OCI-LY1 (cell line): Measurements from ENCODE around the gene MAPK11.

Experiments
- H2AFZ ChIP-seq: fragments of 200-600 bp; sonication (generic), shearing (Covaris generic); 2 replicates; pipeline ENCODE4 v1.6.0; 2014; ENCODE audit warnings: antibody characterized with exemption, mild to moderate bottlenecking, low read length
- H3F3A ChIP-seq: fragments of 200-600 bp; sonication (generic), shearing (Covaris generic); 2 replicates; pipeline ENCODE4 v1.6.0; 2014; ENCODE audit warnings: mild to moderate bottlenecking, antibody characterized with exemption, low read length, moderate library complexity; ENCODE audit not compliant: insufficient read depth
- H3K27ac ChIP-seq: fragments of 200-600 bp; sonication (generic); 2 replicates; pipeline ENCODE4 v1.5.1; 2014; ENCODE audit warnings: low read length, mixed run types, mild to moderate bottlenecking, low read depth; ENCODE audit not compliant: poor library complexity, severe bottlenecking
- H3K27me3 ChIP-seq: fragments of 200-600 bp; sonication (generic); 2 replicates; pipeline ENCODE4 v1.6.0; 2014; ENCODE audit warnings: antibody characterized with exemption, mild to moderate bottlenecking, low read length, moderate library complexity; ENCODE audit not compliant: insufficient read depth
- H3K36me3 ChIP-seq: fragments of 200-600 bp; sonication (generic); 2 replicates; pipeline ENCODE4 v1.6.1; 2014; ENCODE audit warnings: mild to moderate bottlenecking, antibody characterized with exemption, low read length, moderate library complexity, mixed read lengths; ENCODE audit not compliant: insufficient read depth
- H3K4me1 ChIP-seq: fragments of 200-600 bp; sonication (generic); 2 replicates; pipeline ENCODE4 v1.5.1; 2014; ENCODE audit warnings: mild to moderate bottlenecking, low read length, moderate library complexity; ENCODE audit not compliant: insufficient read depth, severe bottlenecking
- H3K4me2 ChIP-seq: fragments of 200-600 bp; sonication (generic), shearing (Covaris generic); 2 replicates; pipeline ENCODE4 v1.6.1; 2014; ENCODE audit warnings: low read length
- H3K4me3 ChIP-seq: fragments of 200-600 bp; sonication (generic); 2 replicates; pipeline ENCODE4 v1.5.1; 2014; ENCODE audit warnings: low read length, low read depth, mild to moderate bottlenecking, mixed read lengths; ENCODE audit not compliant: poor library complexity, severe bottlenecking
- H3K79me2 ChIP-seq: fragments of 200-600 bp; shearing (Covaris generic); 2 replicates; pipeline ENCODE4 v1.6.1; 2016; ENCODE audit warnings: mixed run types, low read length, mixed read lengths; ENCODE audit not compliant: insufficient read depth
- H3K9ac ChIP-seq: fragments of 200-600 bp; sonication (generic), shearing (Covaris generic); 2 replicates; pipeline ENCODE4 v1.6.1; 2014; ENCODE audit warnings: mild to moderate bottlenecking, low read length, mixed read lengths
- H3K9me2 ChIP-seq: fragments of 200-600 bp; sonication (generic), shearing (Covaris generic); 2 replicates; pipeline ENCODE4 v1.6.1; 2014; ENCODE audit warnings: low read depth, mild to moderate bottlenecking, low read length, mixed read lengths
- H3K9me3 ChIP-seq: fragments of 200-600 bp; shearing (Covaris generic); 2 replicates; pipeline ENCODE4 v1.6.1; 2014; ENCODE audit warnings: low read length, mixed read lengths
- H4K20me1 ChIP-seq: fragments of 200-600 bp; sonication (generic), shearing (Covaris generic); 2 replicates; pipeline ENCODE4 v1.6.0; 2016; ENCODE audit warnings: mild to moderate bottlenecking, low read length; ENCODE audit not compliant: insufficient read depth
- CTCF ChIP-seq: fragments of 200-600 bp; sonication (generic), shearing (Covaris generic); IDR thresholded peaks from 2 replicates; pipeline ENCODE4 v1.5.1; 2017; ENCODE audit warnings: mild to moderate bottlenecking, antibody characterized with exemption, low read length, moderate library complexity, mixed read lengths
- EZH2 ChIP-seq: fragments of 200-600 bp; sonication (generic), shearing (Covaris generic); IDR thresholded peaks from 2 replicates; pipeline ENCODE4 v1.8.0; 2017; ENCODE audit warnings: borderline replicate concordance, mixed run types, mild to moderate bottlenecking, antibody characterized with exemption, low read length, moderate library complexity, mixed read lengths

The MAPK11 gene

GRCh38 chr22:50302041-50302541 is 31.9 kb upstream of the MAPK11 start:
- Histone ChIP-seq H2AFZ (no peak overlapping the region), H3K4me3 (no peak overlapping the region), H3K27ac (no peak overlapping the region), H3K36me3 (no peaks in the 10 kb centered on the region), H3K79me2 (no peaks in the 10 kb centered on the region), H3K9me3 (no peaks in the 10 kb centered on the region), H3K4me2 (no peak overlapping the region), H3K27me3 (peaks cover 32% of the 10 kb centered on the region), H3K9me2 (no peaks in the 10 kb centered on the region), H4K20me1 (no peaks in the 10 kb centered on the region), H3F3A (no peaks in the 10 kb centered on the region), H3K4me1 (peaks cover 24% of the 10 kb centered on the region), H3K9ac (no peak overlapping the region)
- TF ChIP-seq CTCF: no peak
- TF ChIP-seq EZH2: no peak

GRCh38 chr22:50301581-50301991 is 31.4 kb upstream of the MAPK11 start:
- Histone ChIP-seq H2AFZ (no peak overlapping the region), H3K4me3 (no peak overlapping the region), H3K4me2 (no peak overlapping the region), H4K20me1 (no peaks in the 10 kb centered on the region), H3K9me2 (no peaks in the 10 kb centered on the region), H3K36me3 (no peaks in the 10 kb centered on the region), H3F3A (no peaks in the 10 kb centered on the region), H3K27me3 (peaks cover 28% of the 10 kb centered on the region), H3K9me3 (no peaks in the 10 kb centered on the region), H3K9ac (no peak overlapping the region), H3K27ac (no peak overlapping the region), H3K79me2 (no peaks in the 10 kb centered on the region), H3K4me1 (peaks cover 19% of the 10 kb centered on the region)
- TF ChIP-seq EZH2: no peak
- no peak for TF ChIP-seq CTCF

- Histone ChIP-seq H3K9me3 (no peaks in the 10 kb centered on the region), H3F3A (no peaks in the 10 kb centered on the region), H3K4me2 (no peak overlapping the region), H3K27ac (no peak overlapping the region), H3K4me1 (peaks cover 13% of the 10 kb centered on the region), H3K79me2 (no peaks in the 10 kb centered on the region), H3K4me3 (no peak overlapping the region), H3K27me3 (peaks cover 25% of the 10 kb centered on the region), H4K20me1 (no peaks in the 10 kb centered on the region), H2AFZ (no peak overlapping the region), H3K36me3 (no peaks in the 10 kb centered on the region), H3K9me2 (no peaks in the 10 kb centered on the region), H3K9ac (no peak overlapping the region)
- TF ChIP-seq EZH2: no peak
- no peak for TF ChIP-seq CTCF
Measured at GRCh38 chr22:50300620-50301257, 30.6 kb upstream of the MAPK11 start.
